ENCODE data around the gene KCTD6. TPM values are rescaled to one million over a fixed set of nuclear protein-coding genes. Genes with fewer than 3 reads are reported as not detected.

Gene KCTD6
- total RNA-seq, 1 experiment from 2014 or later: 15.5 TPM

DNA sequence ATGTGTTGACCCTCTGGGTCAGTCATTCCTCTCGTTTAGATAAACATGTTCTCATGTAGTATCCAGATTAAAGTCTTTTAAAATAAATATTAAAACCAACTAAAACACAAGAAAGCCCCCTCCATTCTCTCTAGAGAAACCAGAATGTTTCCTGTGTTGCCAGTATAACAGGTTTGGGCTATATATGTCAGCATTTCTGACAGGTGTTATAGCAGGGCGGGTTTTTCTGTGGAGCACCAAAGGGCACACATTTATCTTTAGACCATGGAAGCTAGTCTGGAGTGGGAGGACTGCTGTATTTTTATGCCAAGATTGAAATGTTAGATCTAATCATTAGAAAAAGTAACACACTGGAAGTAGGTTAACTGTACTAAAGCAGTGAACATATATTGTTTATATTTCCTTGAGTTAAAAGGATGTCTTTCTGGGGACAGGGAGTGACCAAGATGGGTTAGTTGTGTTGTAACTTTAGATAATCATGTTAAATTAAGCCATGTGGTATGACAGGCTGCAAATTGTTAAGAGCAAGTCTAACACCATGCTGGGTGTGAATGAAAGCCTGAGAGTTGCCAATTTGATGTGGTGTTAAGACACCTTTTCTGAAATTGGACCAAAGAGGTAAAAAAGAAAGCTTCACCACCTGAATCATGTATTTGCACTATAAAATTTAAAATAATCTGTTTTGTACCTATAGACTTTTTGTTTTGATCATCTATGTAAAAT lies 15.6 kb downstream of the KCTD6 start:
- TF ChIP-seq, protein P1, sequence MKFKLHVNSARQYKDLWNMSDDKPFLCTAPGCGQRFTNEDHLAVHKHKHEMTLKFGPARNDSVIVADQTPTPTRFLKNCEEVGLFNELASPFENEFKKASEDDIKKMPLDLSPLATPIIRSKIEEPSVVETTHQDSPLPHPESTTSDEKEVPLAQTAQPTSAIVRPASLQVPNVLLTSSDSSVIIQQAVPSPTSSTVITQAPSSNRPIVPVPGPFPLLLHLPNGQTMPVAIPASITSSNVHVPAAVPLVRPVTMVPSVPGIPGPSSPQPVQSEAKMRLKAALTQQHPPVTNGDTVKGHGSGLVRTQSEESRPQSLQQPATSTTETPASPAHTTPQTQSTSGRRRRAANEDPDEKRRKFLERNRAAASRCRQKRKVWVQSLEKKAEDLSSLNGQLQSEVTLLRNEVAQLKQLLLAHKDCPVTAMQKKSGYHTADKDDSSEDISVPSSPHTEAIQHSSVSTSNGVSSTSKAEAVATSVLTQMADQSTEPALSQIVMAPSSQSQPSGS (CRISPR knock-in tag; IDR thresholded peaks at IDR 0.05; ENCODE audit: borderline replicate concordance, low read depth): no peak
- TF ChIP-seq, protein P2, sequence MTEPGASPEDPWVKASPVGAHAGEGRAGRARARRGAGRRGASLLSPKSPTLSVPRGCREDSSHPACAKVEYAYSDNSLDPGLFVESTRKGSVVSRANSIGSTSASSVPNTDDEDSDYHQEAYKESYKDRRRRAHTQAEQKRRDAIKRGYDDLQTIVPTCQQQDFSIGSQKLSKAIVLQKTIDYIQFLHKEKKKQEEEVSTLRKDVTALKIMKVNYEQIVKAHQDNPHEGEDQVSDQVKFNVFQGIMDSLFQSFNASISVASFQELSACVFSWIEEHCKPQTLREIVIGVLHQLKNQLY (CRISPR knock-in tag; IDR thresholded peaks at IDR 0.05): no peak
- TF ChIP-seq, protein P3, sequence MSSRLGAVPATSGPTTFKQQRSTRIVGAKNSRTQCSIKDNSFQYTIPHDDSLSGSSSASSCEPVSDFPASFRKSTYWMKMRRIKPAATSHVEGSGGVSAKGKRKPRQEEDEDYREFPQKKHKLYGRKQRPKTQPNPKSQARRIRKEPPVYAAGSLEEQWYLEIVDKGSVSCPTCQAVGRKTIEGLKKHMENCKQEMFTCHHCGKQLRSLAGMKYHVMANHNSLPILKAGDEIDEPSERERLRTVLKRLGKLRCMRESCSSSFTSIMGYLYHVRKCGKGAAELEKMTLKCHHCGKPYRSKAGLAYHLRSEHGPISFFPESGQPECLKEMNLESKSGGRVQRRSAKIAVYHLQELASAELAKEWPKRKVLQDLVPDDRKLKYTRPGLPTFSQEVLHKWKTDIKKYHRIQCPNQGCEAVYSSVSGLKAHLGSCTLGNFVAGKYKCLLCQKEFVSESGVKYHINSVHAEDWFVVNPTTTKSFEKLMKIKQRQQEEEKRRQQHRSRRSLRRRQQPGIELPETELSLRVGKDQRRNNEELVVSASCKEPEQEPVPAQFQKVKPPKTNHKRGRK (CRISPR knock-in tag; IDR thresholded peaks at IDR 0.05; ENCODE audit: borderline replicate concordance): no peak
- no peak for TF ChIP-seq NR3C1 (CRISPR knock-in tag; conservative IDR thresholded peaks at IDR 0.05; ENCODE audit: low read depth)
- TF ChIP-seq, protein P4, sequence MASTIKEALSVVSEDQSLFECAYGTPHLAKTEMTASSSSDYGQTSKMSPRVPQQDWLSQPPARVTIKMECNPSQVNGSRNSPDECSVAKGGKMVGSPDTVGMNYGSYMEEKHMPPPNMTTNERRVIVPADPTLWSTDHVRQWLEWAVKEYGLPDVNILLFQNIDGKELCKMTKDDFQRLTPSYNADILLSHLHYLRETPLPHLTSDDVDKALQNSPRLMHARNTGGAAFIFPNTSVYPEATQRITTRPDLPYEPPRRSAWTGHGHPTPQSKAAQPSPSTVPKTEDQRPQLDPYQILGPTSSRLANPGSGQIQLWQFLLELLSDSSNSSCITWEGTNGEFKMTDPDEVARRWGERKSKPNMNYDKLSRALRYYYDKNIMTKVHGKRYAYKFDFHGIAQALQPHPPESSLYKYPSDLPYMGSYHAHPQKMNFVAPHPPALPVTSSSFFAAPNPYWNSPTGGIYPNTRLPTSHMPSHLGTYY (CRISPR knock-in tag; IDR thresholded peaks at IDR 0.05): no peak
- no peak for TF ChIP-seq NR2C2 (CRISPR knock-in tag; IDR thresholded peaks at IDR 0.05)
- no peak for TF ChIP-seq MXD4 (CRISPR knock-in tag; IDR thresholded peaks at IDR 0.05; ENCODE audit: borderline replicate concordance)
- TF ChIP-seq JUN (CRISPR knock-in tag; IDR thresholded peaks at IDR 0.05): no peak
- no peak for TF ChIP-seq NFATC4 (CRISPR knock-in tag; IDR thresholded peaks at IDR 0.05)
- TF ChIP-seq, protein P5, sequence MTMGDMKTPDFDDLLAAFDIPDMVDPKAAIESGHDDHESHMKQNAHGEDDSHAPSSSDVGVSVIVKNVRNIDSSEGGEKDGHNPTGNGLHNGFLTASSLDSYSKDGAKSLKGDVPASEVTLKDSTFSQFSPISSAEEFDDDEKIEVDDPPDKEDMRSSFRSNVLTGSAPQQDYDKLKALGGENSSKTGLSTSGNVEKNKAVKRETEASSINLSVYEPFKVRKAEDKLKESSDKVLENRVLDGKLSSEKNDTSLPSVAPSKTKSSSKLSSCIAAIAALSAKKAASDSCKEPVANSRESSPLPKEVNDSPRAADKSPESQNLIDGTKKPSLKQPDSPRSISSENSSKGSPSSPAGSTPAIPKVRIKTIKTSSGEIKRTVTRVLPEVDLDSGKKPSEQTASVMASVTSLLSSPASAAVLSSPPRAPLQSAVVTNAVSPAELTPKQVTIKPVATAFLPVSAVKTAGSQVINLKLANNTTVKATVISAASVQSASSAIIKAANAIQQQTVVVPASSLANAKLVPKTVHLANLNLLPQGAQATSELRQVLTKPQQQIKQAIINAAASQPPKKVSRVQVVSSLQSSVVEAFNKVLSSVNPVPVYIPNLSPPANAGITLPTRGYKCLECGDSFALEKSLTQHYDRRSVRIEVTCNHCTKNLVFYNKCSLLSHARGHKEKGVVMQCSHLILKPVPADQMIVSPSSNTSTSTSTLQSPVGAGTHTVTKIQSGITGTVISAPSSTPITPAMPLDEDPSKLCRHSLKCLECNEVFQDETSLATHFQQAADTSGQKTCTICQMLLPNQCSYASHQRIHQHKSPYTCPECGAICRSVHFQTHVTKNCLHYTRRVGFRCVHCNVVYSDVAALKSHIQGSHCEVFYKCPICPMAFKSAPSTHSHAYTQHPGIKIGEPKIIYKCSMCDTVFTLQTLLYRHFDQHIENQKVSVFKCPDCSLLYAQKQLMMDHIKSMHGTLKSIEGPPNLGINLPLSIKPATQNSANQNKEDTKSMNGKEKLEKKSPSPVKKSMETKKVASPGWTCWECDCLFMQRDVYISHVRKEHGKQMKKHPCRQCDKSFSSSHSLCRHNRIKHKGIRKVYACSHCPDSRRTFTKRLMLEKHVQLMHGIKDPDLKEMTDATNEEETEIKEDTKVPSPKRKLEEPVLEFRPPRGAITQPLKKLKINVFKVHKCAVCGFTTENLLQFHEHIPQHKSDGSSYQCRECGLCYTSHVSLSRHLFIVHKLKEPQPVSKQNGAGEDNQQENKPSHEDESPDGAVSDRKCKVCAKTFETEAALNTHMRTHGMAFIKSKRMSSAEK (CRISPR knock-in tag; IDR thresholded peaks at IDR 0.05; ENCODE audit: borderline replicate concordance): no peak
- no peak for TF ChIP-seq TEAD1 (CRISPR knock-in tag; IDR thresholded peaks at IDR 0.05)
- TF ChIP-seq, protein P6, sequence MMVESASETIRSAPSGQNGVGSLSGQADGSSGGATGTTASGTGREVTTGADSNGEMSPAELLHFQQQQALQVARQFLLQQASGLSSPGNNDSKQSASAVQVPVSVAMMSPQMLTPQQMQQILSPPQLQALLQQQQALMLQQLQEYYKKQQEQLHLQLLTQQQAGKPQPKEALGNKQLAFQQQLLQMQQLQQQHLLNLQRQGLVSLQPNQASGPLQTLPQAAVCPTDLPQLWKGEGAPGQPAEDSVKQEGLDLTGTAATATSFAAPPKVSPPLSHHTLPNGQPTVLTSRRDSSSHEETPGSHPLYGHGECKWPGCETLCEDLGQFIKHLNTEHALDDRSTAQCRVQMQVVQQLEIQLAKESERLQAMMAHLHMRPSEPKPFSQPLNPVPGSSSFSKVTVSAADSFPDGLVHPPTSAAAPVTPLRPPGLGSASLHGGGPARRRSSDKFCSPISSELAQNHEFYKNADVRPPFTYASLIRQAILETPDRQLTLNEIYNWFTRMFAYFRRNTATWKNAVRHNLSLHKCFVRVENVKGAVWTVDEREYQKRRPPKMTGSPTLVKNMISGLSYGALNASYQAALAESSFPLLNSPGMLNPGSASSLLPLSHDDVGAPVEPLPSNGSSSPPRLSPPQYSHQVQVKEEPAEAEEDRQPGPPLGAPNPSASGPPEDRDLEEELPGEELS (CRISPR knock-in tag; IDR thresholded peaks at IDR 0.05): no peak
- no peak for TF ChIP-seq OVOL2 (CRISPR knock-in tag; IDR thresholded peaks at IDR 0.05; ENCODE audit: borderline replicate concordance)
- TF ChIP-seq, protein P7, sequence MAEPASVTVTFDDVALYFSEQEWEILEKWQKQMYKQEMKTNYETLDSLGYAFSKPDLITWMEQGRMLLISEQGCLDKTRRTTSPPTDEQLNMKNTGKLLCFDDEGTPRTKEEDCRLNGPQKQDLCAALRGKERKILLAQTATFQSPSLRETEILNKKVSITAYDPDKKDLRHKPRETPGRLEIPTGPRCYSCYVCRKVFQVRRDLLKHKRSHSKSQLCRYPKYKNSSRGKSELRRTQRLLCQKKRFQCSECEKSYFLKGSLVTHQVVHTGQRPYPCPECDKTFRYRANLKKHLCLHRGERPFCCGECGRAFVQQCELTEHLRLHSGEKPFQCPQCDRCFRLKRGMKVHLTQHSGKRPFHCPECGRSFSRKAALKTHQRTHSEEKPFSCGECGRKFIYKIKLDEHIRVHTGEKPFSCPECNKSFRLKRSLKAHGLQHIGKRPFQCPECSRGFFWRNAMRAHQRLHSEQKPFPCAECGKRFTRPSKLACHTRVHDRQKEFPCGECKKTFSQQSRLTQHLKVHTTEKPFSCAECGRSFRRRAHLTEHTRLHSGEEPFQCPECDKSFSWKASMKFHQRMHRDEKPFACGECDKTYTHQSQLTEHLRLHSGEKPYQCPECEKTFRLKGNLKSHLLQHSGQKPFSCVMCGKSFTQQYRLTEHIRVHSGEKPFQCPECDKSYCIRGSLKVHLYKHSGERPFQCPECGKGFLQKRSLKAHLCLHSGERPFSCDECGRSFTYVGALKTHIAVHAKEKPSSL (CRISPR knock-in tag; conservative IDR thresholded peaks at IDR 0.05): no peak
- no peak for TF ChIP-seq ZNF121 (CRISPR knock-in tag; IDR thresholded peaks at IDR 0.05)
- no peak for TF ChIP-seq FOXK1 (CRISPR knock-in tag; IDR thresholded peaks at IDR 0.05)
- no peak for TF ChIP-seq MYBL2 (CRISPR knock-in tag; IDR thresholded peaks at IDR 0.05)
- H3K27ac Mint-ChIP-seq: no peak overlapping the region
- H3K27me3 Mint-ChIP-seq (ENCODE audit: low read depth): no peaks in the 10 kb centered on the region
- CTCF ChIA-PET: interaction anchor here (1.2 to 1.6 kb wide), 3 partner anchors 16 to 202 kb away, joined by 3 to 5 read pairs (median 4); partner anchors contain the start of genes HTD2 and RPP14
- H3K9me3 Mint-ChIP-seq: no peaks in the 10 kb centered on the region
- POLR2A ChIA-PET: no interaction called here
- DNase-seq (ENCODE audit: low spot score) (no peak), ATAC-seq (no peak)
- H3K36me3 Mint-ChIP-seq: peaks cover 2% of the 10 kb centered on the region; the same call in 1 of the 2 replicates
- no peak overlapping the region for H3K4me3 Mint-ChIP-seq
- peaks cover 2% of the 10 kb centered on the region; the same call in 1 of the 2 replicates for H3K4me1 Mint-ChIP-seq
